Choroid plexus epithelial cell (primary cell): ENCODE data around the gene LMBRD2.

Experiments
- DNase-seq: peaks from one replicate; pipeline ENCODE4 v3.0.0-alpha.2; 2010; ENCODE audit warnings: low read depth
- H3K4me3 ChIP-seq: 2 replicates; pipeline ENCODE4 v1.5.1; 2011; ENCODE audit warnings: low read depth, mild to moderate bottlenecking, control low read depth, low read length, moderate library complexity
- TF ChIP-seq, protein P1 (sequence below): conservative IDR thresholded peaks from 2 replicates; pipeline ENCODE4 v1.5.1; 2011; ENCODE audit warnings: low read depth, mild to moderate bottlenecking, control low read depth, inconsistent platforms, low read length, moderate library complexity

Gene LMBRD2

DNA sequence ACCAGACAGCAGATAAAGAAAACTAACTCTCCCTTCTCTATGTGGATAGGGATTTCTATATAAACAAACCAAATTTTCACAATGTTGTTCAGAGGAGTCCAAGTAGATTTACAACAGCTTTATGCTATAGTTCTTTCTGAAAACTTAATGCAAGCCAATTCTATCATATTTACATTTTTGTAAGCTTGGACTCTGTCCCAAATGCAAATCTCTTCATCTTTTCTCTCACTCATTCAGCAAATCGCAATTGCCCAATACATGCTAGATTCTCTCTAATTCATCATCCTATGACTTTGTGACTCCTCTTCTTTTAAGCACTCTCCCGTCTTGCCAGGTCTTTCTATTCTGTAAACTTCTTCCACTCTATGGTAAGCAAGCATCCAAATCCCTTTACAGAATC lies 45.9 kb downstream of the LMBRD2 start:
- no peak for DNase-seq
- TF ChIP-seq, protein P1, sequence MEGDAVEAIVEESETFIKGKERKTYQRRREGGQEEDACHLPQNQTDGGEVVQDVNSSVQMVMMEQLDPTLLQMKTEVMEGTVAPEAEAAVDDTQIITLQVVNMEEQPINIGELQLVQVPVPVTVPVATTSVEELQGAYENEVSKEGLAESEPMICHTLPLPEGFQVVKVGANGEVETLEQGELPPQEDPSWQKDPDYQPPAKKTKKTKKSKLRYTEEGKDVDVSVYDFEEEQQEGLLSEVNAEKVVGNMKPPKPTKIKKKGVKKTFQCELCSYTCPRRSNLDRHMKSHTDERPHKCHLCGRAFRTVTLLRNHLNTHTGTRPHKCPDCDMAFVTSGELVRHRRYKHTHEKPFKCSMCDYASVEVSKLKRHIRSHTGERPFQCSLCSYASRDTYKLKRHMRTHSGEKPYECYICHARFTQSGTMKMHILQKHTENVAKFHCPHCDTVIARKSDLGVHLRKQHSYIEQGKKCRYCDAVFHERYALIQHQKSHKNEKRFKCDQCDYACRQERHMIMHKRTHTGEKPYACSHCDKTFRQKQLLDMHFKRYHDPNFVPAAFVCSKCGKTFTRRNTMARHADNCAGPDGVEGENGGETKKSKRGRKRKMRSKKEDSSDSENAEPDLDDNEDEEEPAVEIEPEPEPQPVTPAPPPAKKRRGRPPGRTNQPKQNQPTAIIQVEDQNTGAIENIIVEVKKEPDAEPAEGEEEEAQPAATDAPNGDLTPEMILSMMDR = no peak
- no peak overlapping the region for H3K4me3 ChIP-seq

DNA sequence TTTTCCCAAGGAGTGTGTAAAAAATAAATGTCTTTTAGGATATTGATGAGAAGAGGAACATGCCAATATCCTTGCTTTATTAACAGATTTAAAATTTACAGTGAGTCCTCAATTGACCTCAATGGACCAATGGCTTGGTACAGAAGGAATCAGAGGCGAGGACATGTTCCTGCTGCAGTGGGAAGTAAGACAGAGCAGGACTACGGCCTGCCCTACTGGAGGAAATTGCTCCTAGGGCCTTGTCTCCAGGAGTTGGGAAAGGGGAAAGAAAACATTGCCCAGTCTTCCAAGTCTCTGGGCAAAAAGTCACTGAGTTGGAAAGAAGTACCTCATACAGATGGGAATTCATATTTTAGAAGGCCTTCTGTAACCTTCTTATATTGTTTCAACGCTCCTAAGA lies 51.9 kb downstream of the LMBRD2 start:
- no peak overlapping the region for H3K4me3 ChIP-seq
- TF ChIP-seq, protein P1 = no peak
- DNase-seq = no peak

DNA sequence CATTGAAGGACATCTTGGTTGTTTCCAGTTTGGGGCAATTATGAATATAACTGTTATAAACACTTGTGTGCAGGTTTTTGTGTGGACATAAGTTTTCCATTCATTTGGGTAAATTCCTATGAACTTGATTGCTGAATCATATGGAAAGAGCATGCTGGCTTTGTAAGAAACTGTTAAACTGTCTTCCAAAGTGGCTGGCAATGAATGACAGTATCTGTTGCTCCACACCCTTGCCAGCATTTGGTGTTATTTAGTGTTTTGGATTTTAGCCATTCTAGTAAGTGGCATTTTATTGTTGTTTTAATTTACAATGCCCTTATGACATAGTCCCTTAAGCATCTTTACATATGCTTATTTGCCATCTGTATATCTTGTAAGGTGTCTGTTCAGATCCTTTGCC lies 55.2 kb downstream of the LMBRD2 start:
- no peak overlapping the region for H3K4me3 ChIP-seq
- DNase-seq = no peak
- TF ChIP-seq, protein P1 = no peak

DNA sequence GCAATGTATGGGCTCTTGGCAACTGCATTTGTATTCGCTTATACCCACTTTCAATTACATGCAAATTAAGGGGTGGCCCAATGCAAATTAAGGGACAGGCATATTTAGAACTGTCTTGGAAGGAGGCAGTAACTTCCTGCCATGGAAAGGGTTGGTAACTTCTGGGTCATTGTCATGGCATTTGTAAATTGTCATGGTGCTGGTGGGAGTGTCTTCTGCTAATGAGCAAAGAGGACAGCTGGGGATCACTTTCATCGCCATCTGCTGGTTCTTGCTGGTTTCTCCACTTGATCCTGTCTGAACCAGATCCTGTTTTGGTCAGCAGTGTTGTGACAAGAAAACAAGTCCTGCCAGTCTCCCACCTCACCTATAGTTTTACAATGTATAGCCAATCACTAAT lies 61.7 kb downstream of the LMBRD2 start:
- no peak overlapping the region for H3K4me3 ChIP-seq
- peak; percentile 57 for DNase-seq
- TF ChIP-seq, protein P1 = peak; percentile 69

DNA sequence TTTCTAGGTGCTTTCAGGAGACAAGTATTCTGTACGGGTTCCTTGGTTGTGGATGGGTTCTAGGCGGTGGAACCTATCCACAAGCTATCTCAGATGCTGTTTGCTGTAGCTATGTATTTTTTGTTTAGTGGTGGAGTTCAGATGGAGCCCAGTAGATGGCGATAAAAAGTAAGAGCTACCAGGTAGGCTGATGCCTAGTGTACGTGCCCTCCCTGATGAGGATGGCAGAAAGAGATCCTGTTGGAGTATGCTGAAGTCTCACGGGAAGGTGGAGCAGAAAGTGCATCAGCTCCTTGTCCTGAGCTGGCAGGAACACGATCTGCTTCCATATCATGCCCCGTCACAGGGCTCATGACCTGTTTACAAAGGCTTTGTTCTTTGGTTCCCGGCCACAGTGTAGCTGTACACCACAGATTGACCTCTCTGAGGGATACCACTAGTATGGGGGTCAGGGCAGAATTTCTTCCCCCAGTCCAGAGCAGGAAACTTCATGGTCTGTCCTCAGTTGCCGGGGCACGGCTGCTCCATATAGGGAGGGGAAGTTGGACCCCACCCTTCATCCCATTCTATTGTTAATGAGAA lies 72.4 kb downstream of the LMBRD2 start:
- TF ChIP-seq, protein P1 = peak; percentile 81
- peak; percentile 71 for DNase-seq
- no peak overlapping the region for H3K4me3 ChIP-seq

DNA sequence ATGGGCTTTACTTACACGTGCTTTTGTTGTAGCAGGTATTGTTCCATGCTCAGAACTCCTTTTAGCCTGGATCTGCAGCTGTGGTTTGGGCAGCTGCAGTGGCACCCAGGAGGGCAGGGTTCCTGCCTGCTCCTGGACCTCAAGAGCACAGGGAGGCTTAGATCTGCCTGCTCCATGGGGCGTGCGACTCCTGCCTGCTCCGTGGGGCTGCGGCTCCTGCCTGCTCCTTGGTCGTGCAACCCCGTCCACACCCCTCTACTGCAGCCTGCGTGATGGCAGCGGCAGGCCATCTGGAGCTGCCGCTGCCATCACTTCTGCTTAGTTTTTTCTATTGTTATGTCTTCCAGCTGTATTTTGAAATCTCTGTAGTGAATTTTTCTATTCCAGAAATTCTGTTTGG lies 73.3 kb downstream of the LMBRD2 start:
- H3K4me3 ChIP-seq = no peak overlapping the region
- TF ChIP-seq, protein P1 = no peak
- no peak for DNase-seq

DNA sequence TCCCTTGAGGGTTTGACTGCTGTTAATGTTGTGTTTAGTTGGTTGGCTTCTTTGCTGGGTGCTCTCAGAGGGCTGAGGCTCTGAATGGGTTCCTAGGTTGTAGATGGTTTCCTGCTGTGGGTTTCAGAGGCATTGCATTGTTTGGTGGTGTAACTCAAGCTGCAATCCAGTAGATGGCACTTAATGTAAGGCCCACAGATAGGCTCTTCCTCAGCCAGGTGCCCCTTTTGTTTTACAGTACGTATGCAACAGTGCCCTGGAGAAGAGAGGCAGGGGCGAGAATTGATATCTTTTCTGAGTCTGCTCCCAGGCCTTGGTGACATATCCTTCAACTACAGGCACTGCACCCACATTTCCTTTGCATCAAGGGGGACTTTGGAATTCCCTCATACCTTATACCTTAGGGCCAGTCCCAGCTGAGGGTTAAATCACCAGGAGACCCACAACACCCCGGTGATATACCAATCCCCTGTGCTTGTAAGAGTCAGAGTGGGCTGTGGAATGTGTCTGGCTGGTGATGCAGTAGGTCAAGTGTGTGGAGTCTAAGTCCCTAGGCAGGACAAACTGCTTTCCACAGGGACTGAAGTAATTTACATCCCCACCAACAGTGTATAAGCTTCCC lies 78.0 kb downstream of the LMBRD2 start:
- peak; percentile 28 for DNase-seq
- TF ChIP-seq, protein P1 = peak; percentile 40

More for the DNA sequence above, 78.0 kb downstream of the LMBRD2 start:
- H3K4me3 ChIP-seq = no peak overlapping the region
